Cardiac fibroblast (primary cell): ENCODE measurements around the gene TBC1D2.
"Not testable (repeated sequence)": the region's sequence is repeated elsewhere in the genome, so short reads cannot be mapped to it uniquely, and the experiment has no call there.

Experiments used
- DNase-seq, 2 donors: peaks; one replicate each; pipeline versions ENCODE4 v3.0.0 to v3.0.0-alpha.2; 2010; ENCODE audit warnings: low read depth in 2 of 2
- H3K4me3 ChIP-seq, 2 donors: replicated peaks in 1 of 2; 1 replicate in 1 of 2; 2 replicates in 1 of 2; pipeline ENCODE4 v1.5.1; 2011; ENCODE audit warnings: low read depth in 2 of 2, low read length in 2 of 2, mild to moderate bottlenecking in 2 of 2, moderate library complexity in 1 of 2
- CTCF ChIP-seq: IDR thresholded peaks from one replicate; pipeline ENCODE4 v1.5.1; 2011; ENCODE audit warnings: low read depth, mild to moderate bottlenecking, low read length, inconsistent platforms

The TBC1D2 gene

GRCh38 chr9:98275159-98275558 lies 19.7 kb upstream of the TBC1D2 start:
- no peak for DNase-seq
- no peak for TF ChIP-seq CTCF
- H3K4me3 ChIP-seq: no peak overlapping the region

DNA sequence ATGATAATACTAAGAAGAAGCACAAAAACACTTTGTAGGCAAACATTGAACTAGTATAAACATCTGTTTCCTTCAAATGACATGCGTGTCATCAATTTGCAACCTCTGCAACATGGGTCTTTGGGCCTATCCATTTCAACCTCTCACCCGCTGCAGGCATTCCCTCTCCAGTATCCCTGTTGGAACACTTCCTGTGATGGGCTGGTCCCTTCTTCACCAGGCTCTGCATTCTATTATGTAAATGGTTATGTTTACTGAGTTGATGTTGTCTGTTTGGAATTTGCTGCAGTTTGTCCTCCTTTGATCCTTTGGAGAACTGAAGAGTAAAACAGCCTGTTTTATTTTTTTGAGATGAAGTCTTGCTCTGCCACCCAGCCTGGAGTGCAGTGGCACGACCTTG lies 16.6 kb upstream of the TBC1D2 start:
- TF ChIP-seq CTCF: no peak
- H3K4me3 ChIP-seq: no peak overlapping the region
- no peak for DNase-seq

- no peak for TF ChIP-seq CTCF
- no peak for DNase-seq
- no peak overlapping the region for H3K4me3 ChIP-seq
Observed at GRCh38 chr9:98271479-98271878, 16.0 kb upstream of the TBC1D2 start.

DNA sequence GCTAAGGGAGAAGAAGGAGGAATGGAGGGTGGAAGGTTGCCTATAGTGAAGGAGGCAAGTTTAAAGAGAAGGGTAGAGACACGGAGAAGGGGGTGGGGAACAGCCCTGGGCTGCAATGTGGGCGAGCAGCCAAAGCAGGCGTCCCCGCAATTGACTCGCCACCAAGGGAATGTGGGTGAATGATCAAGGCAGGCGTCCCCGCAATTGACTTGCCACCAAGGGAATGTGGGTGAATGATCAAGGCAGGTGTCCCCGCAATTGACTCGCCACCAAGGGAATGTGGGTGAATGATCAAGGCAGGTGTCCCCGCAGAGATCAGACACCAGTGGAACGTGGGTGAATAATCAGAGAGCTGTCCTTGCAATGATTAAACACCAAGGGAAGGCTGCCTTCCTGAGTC lies 14.8 kb upstream of the TBC1D2 start:
- not testable (repeated sequence) for DNase-seq, H3K4me3 ChIP-seq

DNA sequence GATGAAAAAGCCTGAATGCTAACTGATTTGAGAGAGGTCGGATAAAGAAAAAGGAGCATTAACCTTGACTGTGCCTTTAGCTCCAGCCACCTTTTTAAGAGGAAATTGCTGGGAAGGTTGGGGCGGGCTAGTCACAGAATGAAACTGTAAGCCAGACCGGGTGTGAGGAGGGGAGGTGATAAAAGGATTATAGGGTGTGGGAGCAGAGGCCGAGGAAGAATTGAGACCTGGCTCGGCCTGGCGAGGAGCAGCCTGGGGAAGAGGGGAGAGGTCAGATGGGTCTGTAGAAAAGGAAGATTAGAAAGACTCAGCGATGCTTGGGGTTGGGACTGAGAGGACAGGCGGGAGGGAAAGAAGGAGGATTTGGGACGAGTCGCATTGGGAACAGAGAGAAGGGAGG lies 14.2 kb upstream of the TBC1D2 start:
- not testable (repeated sequence) for DNase-seq, H3K4me3 ChIP-seq

DNA sequence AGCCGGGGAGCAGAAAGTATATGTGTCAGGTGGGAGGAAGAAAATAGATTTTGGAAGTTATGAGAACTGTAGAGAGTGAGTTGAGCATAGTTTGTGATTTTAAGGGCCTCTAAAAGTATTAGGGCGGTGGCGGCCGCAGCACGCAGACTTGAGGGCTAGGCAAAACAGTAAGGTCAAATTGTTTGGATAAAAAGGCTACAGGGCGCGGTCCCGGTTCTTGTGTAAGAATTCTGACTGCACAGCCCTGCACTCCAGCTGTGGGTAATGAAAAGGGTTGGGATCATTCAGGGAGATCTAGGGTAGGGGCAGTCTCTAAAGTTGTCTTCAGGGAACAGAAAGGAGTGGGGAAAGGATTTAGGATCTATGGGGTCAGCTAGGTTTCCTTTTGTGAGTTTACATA lies 12.1 kb upstream of the TBC1D2 start:
- DNase-seq, H3K4me3 ChIP-seq: not testable (repeated sequence)

GRCh38 chr9:98264516-98264915 lies 9.1 kb upstream of the TBC1D2 start:
- TF ChIP-seq CTCF: no peak
- H3K4me3 ChIP-seq: no peak overlapping the region
- no peak for DNase-seq

DNA sequence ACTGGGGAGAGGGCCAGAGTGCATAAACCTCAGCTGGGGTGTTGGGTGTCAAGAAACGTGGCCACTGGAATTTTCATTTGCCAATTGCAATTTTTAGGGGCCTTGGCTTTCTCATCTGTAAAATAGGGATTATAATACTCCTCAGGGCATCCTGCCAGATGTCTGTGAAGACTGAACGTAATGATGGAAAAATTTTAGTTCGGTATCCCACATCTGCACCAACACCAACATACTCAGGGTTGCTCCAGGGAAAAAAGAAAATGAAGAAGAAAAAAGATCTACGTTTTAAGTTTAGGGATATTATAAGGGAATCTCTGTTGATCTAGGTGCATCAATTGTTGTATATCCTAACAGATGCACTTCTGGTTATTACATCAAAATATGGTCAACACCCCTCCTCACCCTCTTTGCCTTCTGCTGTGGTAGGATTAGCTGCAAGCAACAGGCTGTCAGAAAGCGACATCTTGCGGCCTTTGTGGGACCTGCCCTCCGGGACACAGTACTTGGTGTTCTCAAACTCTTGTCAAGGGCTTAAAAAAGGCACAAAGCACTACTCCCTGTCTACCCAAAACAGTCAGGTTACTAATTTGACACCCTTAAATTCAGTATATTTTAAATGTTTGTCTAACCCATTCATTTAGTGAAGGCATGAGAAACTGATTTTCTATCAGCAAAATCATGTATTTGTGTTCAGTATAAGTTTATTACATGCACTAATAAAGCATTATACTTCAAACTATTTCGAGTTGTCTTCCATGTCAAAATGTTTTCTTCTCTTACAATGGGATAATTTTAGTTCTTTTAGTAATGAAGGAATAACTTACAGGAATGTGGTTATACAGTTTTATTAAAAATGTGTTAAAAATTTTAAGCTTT lies 8.3 kb upstream of the TBC1D2 start:
- no peak overlapping the region for H3K4me3 ChIP-seq
- TF ChIP-seq CTCF: peak; percentile 99
- peak; percentile 89 for DNase-seq
